GM08714 (cell line): ENCODE results near the gene NCAM2.

ENCODE experiments used
- H3K4me3 ChIP-seq: fragments of 200-500 bp; sonication (Bioruptor generic); 2 replicates; pipeline ENCODE4 v1.5.1; 2014; ENCODE audit warnings: mild to moderate bottlenecking, low read length, inconsistent platforms
- ZNF274 ChIP-seq: IDR thresholded peaks from 2 replicates; pipeline ENCODE4 v1.6.1; 2012; ENCODE audit warnings: mild to moderate bottlenecking, low read depth, low read length

NCAM2 gene

DNA sequence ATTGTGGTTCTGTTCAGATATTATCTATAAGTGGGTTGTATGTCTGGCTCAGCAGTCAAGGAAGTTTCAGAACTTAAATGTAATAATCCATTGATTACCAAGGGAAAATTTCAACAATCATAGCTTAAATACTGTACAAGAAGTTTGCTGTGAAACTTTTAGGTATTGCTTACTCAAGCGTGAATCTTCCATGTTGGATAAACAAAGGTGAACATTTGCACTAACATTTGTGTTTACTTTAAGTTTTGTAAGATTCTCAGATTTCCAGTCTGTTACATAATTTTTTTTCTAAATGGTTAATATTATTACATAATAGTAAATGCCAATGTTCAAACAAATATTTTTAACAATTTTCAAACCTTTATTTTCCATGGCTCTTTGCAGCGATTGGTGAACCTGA, 285.6 kb downstream of the NCAM2 start:
- no peak for TF ChIP-seq ZNF274
- H3K4me3 ChIP-seq = no peak overlapping the region

DNA sequence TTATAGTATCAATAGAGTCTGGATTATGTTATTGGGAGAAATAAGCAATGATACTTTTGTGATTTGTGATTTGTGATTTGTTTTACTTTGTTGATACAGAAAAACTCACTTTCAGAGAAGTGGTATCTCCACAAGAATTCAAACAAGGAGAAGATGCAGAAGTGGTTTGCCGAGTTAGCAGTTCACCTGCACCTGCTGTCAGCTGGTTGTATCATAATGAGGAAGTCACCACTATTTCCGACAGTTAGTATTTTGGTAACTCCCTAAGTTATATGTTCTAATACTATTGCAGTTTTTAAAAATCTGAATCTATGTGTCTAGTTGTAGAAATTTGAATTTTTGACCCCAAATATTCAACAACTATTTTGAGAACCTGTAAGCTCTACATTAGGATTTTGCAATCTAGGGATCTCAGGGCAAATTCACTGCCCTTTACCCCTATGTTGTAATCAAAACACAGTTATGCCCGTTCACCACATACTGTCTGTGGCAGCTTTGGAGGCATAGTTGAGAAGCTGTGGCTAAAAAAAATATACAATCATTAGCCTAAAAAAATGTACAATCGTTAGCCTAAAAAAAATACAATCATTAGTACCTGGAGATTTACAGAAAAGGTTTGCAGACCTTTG, 288.1 kb downstream of the NCAM2 start:
- H3K4me3 ChIP-seq = no peak overlapping the region
- no peak for TF ChIP-seq ZNF274

- no peak for TF ChIP-seq ZNF274
- no peak overlapping the region for H3K4me3 ChIP-seq
Measured at GRCh38 chr21:21290751-21291150, 292.5 kb downstream of the NCAM2 start.

DNA sequence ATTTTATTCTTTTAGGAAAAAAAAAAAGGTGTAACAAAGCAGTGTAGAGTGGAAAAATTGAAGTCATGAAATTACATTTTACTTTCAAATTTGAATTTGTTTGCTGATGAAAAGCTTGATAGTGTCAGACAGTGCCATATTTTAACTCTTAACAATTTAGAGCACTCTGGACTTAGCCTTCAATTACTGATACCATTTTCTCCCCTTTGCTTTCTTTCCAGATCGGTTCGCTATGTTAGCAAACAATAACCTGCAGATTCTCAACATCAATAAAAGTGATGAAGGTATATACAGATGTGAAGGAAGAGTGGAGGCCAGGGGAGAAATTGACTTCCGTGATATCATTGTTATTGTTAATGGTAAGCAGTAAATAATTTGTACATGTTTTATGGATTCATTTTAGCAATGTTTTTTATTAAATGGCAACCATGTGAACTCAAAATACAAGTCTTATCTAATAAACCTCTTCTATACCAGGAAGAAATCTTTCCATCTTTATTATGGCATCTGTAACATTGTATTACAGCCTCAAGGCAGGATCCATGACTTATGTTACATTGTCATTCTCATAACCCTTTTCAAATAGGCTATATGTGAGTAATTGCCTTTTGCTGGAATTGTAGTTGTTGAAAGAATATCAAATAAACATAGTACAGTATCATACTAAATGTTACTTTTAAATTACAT, 293.8 kb downstream of the NCAM2 start:
- no peak for TF ChIP-seq ZNF274
- no peak overlapping the region for H3K4me3 ChIP-seq

DNA sequence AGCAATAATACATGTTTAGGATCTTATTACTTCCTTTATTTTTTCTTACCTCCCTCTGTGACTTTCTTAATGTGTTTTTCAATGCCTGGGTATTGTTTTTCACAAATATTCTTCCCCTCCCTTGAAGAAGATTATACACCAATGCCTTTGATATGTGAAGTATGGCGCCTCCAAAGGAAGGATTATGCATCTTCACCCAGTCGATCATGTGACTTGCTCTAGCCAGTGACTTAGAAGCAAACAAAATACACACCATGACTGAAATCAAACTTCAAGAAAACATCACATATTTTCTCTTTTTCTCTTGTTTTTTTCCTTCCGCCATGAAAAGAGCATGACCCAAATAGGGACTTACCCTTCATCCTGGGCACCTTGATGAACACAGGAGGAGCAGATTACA, 297.1 kb downstream of the NCAM2 start:
- TF ChIP-seq ZNF274 = no peak
- no peak overlapping the region for H3K4me3 ChIP-seq

GRCh38 chr21:21297211-21297610, 299.0 kb downstream of the NCAM2 start:
- TF ChIP-seq ZNF274 = no peak
- H3K4me3 ChIP-seq = no peak overlapping the region

- H3K4me3 ChIP-seq = no peak overlapping the region
- no peak for TF ChIP-seq ZNF274
Measured at GRCh38 chr21:21301013-21301412, 302.8 kb downstream of the NCAM2 start.

DNA sequence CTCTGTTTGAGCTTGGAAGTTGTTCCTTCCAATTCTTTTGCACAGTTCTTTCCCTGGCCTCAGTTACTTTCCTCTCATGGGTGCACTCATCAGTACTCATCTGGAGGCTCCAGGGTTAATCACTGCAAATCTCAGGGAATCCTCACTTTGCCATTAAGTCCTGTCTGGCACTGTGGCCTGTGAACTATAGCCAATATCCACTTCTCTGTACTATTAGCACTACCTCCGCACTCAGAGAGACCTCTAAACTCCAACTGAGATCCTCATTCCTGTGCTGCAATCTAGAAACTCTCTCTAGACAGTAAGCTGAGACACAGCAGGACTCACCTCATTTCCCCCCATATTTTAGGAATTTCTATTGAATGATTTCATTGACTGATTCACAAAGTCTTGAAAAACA, 311.3 kb downstream of the NCAM2 start:
- H3K4me3 ChIP-seq = no peak overlapping the region
- TF ChIP-seq ZNF274 = no peak

GRCh38 chr21:21324297-21324696, 326.1 kb downstream of the NCAM2 start:
- no peak for TF ChIP-seq ZNF274
- no peak overlapping the region for H3K4me3 ChIP-seq

DNA sequence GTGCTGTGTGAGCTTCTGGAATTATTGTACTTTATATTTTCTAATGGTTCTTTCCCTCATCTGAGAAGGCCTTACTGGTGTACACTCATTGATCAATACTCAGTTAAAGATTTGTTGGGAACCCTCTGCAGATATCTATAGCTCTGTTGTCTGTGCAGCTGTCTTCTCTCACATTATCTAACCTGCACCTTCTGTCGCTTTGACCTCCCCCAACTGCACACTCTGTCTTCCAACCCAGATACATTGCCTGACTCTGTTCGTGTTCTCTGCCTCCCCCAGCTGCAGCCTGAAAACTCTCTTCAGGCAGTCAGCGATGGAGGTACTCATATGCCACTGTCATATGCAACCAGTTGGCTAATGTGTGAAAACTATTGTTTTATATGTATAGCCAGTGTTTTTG, 334.3 kb downstream of the NCAM2 start:
- H3K4me3 ChIP-seq = no peak overlapping the region
- no peak for TF ChIP-seq ZNF274

DNA sequence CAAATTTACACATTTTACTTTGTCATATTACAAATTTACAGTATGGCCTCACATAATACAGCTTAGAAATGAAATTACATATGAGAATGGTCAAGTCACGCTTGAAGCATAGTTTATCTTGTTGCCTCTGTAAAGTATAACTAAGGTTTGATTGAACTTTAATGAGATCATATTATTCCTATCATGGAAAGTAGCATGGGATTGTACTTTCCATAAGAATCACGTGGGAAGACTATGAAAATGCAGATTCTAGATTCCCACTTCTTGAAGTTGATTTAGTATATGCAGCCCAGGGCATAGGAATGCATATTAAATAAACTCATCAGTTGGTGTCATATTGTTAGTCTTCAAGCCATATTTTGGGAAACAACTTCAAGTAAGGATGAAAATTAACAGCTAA, 342.8 kb downstream of the NCAM2 start:
- H3K4me3 ChIP-seq = no peak overlapping the region
- no peak for TF ChIP-seq ZNF274

DNA sequence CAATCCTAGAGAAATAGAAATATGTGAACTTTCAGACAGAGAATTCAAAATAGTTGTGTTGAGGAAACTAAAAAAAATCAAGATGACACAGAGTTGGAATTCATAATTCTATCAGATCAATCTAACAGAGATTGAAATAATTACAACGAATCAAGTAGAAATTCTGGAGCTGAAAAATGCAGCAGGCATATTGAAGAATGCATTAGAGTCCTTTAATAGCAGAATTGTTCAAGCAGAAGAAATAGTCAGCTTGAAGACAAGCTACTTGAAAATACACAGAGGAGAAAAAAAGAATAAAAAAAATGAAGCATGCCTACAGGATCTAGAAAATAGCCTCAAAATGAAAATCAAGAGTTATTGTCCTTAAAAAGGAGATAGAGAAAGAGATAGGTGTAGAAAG, 347.1 kb downstream of the NCAM2 start:
- TF ChIP-seq ZNF274 = no peak
- H3K4me3 ChIP-seq = no peak overlapping the region

DNA sequence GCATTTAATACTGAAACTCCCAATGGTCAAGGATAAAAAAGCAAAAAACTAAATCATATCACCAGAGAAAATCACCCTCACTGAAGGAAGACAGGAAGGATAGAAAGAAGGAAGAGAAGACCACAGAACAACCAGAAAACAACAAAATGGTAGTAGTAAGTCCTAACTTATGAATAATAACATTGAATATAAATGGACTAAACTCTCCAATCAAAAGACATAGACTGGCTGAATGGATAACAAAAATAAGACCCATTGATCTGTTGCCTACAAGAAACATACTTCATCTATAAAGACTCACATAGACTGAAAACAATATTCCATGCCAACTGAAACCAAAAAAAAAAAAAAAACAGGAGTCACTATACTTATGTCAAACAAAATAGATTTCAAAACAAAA, 347.7 kb downstream of the NCAM2 start:
- no peak for TF ChIP-seq ZNF274
- H3K4me3 ChIP-seq = no peak overlapping the region

GRCh38 chr21:21366277-21366676, 368.1 kb downstream of the NCAM2 start:
- TF ChIP-seq ZNF274 = no peak
- H3K4me3 ChIP-seq = no peak overlapping the region

DNA sequence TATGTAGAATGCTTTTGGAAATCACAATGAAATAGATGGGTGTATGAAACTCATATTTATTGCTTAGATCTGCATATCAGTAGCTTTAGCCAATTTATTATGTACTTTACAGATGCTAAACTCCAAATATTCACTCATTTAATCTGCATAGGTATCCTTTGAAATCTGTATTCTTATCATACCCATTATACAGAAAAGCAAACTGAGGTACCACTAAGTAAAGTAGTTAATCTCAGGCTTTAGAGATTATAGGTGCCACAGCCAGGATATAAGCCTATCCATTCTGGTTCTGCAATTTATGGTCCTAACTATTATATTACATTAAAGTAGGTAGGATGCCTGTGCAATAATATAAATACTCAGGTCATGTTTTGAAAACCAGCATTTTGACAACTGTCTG, 369.4 kb downstream of the NCAM2 start:
- no peak for TF ChIP-seq ZNF274
- H3K4me3 ChIP-seq = no peak overlapping the region

- H3K4me3 ChIP-seq = no peak overlapping the region
- no peak for TF ChIP-seq ZNF274
Measured at GRCh38 chr21:21373969-21374368, 375.8 kb downstream of the NCAM2 start.

DNA sequence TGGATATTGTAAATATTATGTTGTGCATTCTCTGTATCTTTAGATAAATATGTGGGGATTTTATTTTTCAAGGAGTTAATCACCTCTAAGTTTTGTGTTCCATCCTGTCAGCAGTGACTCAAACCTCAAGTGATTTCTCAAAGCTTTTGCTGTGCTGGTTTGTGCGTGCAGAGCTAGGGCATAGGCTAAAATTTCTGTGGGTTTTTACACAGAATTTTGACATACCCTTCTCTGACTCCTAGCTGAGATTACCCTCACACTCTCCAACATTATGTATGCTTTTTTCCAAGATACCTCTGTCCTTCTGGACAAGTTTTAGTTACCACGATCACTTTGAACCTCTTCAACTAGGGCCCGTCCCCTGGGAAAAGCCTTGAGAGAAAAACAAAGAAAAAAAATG, 384.9 kb downstream of the NCAM2 start:
- TF ChIP-seq ZNF274 = no peak
- no peak overlapping the region for H3K4me3 ChIP-seq
